Left renal pelvis (tissue), 4 donors: ENCODE results near the gene LENG8. TPM values are rescaled to one million over a fixed set of nuclear protein-coding genes. Genes with fewer than 3 reads are reported as not detected.

ENCODE experiments used
- DNase-seq, 4 donors: peaks; one replicate each; pipeline ENCODE4 v3.0.0-alpha.2; 2013; ENCODE audit warnings: low read depth in 4 of 4, low spot score in 3 of 4
- polyA plus RNA-seq, 4 donors: library from polyadenylated mRNA; unstranded; fragments of 120-200 nt; gene quantifications; one replicate each; pipeline ENCODE4 v1.2.1, GENCODE V29; 2013; ENCODE audit not compliant: insufficient read length in 4 of 4

The LENG8 gene
- 100 to 1,000 TPM in 3 of 4 donors, 10 to 100 TPM in 1; 96.5 to 227 (median 138) TPM for polyA plus RNA-seq

DNA sequence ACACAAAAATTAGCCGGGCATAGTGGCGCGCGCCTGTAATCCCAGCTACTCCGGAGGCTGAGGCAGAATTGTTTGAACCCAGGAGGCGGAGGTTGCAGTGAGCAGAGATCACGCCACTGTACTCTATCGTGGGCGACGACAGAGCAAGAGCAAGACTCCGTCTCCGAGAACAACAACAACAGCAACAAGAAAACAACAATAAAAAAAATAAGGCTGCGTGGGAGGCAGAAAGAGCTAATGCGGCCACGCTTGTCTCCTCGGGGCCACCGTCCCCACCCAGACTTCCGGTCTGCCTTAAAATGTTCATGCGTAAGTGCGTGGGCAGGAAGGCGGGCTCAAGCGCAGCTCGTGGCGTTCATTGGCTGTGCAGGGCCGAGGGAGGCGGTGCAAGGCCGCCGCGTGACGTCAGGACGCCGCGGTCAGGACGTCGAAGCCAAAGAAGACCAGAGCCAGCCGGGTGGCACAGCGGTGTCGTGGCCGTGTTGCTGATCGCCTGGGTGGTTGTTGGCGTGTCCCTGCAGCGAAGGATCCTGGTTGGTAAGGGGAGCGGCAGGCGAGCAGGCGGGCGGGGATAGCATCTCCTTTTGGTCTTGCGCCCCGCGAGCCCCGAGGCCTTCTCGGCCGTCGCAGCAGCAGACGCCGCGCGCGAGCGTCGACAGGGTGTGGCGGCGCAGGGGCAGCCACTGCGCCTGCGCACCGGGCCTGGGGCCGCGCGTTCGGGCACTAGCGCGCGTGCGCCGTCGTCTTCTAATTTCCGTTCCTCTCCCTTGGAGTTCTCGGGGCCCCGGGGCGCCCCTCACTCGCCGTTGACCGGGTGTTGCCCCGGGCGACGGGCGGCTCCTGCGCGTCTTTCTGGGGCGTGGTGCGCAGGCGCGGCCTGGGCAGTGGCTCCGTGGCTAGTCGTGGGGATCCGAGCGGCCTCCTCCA is at the start of gene LENG8:
Gene LENG8, plus strand, starts transcription at position 426 of the 927 bp plus-strand sequence. CDS start 2,146 bp downstream, outside the sequence.
- DNase-seq = peak; percentile 95 to 97 (median 96)

- DNase-seq = no peak
Observed at GRCh38 chr19:54400913-54401312, 48.1 kb upstream of the LENG8 start.

- DNase-seq = no peak
Observed at GRCh38 chr19:54403054-54403453, 45.9 kb upstream of the LENG8 start.

- no peak for DNase-seq
Observed at GRCh38 chr19:54405628-54406027, 43.4 kb upstream of the LENG8 start.

DNA sequence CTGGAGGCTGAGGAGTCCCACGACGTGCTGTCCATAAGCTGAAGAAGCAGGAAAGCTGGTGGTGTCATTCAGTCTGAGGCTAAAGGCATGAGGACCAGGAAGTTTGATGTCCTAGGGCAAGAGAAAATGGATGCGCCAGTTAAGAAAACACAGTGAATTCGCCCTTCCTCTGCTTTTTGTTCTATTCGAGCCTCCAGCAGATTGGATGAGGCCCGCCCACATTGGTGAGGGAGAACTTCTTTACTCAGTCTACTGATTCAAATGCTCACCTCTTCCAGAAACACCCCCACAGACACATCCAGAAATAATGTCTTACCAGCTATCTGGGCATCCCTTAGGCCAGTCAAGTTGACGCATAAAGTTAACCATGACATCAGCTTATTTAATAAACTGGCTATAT is 41.2 kb upstream of the LENG8 start:
- no peak for DNase-seq

DNA sequence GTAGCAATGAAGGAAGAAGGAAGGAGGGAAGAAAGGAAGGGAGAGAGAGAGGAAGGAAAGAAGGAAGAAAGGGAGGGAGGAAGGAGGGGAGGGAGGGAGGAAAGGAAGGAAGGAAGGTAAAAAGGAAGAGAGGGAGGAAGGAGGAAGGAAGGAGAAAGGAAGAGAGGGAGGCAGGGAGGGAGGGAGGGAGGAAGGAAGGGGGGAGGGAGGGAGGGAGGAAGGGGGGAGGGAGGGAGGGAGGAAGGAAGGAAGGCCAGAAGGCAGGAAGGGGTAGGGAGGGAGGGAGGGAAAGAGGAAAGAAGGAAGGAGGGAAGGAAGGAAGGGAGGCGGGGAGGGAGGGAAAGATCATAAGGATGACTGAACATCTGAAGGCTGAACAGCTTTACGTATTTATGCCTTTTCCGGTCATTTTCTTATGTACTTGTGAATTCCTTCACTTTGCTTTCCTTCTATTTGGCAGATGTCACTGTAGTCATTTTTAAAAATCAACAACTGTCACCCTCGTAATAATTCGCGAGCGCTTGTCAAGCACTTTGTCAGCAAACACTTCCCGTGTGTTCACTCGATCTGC is 40.5 kb upstream of the LENG8 start:
- no peak for DNase-seq

- no peak for DNase-seq
Observed at GRCh38 chr19:54411033-54411432, 38.0 kb upstream of the LENG8 start.

DNA sequence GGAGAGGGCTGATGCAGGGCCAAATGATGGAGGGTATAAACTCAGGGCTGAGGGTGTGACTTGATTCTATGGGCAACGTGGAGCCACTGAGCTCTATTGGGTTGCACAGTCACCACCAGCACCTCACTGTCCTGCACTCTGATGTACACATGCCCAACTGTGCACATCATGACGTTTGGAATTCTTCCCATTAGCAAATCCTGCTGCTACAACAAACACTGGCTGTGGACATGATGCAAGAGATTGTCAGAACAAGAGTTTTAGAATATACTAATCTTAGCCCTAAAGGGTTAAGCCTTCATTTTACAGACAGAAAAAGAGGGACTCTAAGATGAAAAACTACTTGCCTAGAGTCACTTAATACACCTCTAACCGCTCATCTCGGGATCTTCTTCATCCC is 36.1 kb upstream of the LENG8 start:
- DNase-seq = no peak

DNA sequence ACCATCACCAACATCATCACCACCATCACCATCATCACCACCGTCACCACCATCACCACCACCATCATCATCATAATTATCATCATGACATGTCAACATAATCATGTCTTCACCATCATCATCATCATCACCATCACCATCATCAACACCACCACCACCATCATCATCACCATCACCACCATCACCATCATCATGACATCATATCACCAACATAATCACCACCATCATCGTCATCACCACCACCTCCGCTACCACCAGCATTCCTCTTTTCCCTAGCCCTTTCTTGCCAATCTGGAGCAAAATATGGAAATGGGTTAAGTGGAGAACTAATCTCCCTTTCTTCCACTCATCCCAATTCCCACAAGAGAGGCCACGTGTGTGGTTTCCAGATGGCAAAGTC is 34.8 kb upstream of the LENG8 start:
- DNase-seq = no peak

- DNase-seq = no peak
Observed at GRCh38 chr19:54415208-54415900, 33.6 kb upstream of the LENG8 start, which contains the start of gene TTYH1. Gene TTYH1 (plus strand): TSS chr19:54415464. CDS start chr19:54415553, 89 bp downstream.

- no peak for DNase-seq
Observed at GRCh38 chr19:54415901-54416673, 32.9 kb upstream of the LENG8 start.

DNA sequence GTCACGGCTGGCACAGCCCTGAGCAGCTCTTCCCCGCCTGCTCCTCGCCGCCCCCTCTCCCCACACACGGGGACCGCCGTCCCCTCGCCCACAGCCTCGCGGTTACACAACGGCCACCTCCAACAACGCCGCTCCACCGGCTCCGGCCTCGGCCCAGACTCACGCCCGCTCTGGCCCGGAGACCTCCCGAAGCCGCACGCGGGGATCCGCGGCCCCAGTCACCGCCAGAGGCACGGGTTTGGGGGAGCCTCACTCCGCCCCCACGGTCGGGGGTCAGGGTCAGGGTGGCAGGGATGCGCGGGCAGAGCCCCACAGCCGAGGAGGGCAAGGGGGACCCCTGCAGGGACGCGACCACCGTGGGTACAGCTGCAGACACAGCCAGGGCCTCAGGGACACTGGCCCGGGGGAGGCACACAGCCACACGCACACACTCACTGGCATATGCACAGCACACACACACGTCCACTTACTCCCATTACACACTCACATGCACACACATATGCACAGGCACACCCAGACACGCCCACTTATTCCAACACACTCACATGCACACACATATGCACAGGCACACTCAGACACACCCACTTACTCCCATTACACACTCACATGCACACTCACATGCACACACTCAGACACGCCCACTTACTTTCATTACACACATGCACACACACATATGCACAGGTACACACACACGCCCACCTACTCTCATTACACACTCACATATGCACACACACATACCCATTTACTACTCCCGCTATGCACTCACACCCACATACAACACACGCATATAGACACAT is 32.1 kb upstream of the LENG8 start:
- DNase-seq = no peak

- no peak for DNase-seq
Observed at GRCh38 chr19:54418030-54418929, 30.7 kb upstream of the LENG8 start.

GRCh38 chr19:54418930-54419800 is 29.8 kb upstream of the LENG8 start:
- no peak for DNase-seq

DNA sequence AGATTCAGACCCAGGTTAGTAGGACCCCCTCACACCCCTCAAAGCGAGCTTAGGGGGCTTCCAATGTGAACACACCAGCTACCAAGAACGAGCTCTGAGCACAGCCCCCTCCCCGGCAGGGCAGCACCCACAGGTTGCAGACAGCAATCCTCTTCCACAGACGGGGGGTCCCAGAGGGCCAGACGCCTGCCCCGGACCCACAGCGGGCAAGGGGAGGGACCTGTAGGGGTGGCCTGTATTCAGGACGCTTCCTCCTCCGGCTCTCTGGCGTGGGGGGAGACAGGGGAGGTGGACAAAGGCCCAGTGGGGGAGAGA is 29.0 kb upstream of the LENG8 start:
- no peak for DNase-seq

GRCh38 chr19:54420383-54421168 is 28.4 kb upstream of the LENG8 start:
- no peak for DNase-seq

DNA sequence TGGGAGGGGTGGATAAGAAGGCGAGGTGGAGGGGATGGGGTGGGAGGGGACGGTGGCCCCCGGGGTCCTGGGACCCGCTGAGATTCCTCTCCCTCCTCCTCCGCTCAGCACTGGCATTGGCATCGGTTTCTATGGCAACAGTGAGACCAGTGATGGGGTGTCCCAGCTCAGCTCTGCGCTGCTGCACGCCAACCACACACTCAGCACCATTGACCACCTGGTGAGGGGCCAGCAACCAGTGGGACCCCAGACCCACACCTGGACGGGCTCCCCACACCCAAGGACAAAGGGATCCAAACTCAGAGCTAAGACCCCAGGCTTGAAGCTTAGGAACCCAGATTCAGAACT is 27.9 kb upstream of the LENG8 start:
- DNase-seq = no peak
